Right ventricle myocardium superior (tissue), 1 donor: Measurements from ENCODE around the gene LRP5. TPM values are rescaled to one million over a fixed set of nuclear protein-coding genes. Genes with fewer than 3 reads are reported as not detected.
A peak's percentile ranks its signal among the peaks of the same experiment; 100 is the strongest.
"Not testable (repeated sequence)": the region's sequence is repeated elsewhere in the genome, so short reads cannot be mapped to it uniquely, and the experiment has no call there.

Experiments used
- ATAC-seq: fragments of 200-7000 bp; cut with Tn5 transposase; one replicate; pipeline ENCODE4 v1.9.1; 2020; ENCODE audit warnings: mild to moderate bottlenecking; ENCODE audit not compliant: poor library complexity
- DNase-seq: peaks from one replicate; pipeline ENCODE4 v3.0.0-alpha.2; 2020
- intact Hi-C: fragments of 100-400 bp; cut with DNase I; formaldehyde crosslinking; loops from one replicate; pipeline ENCODE4 v1.11.2; 2022
- total RNA-seq: library from RNA; stranded (reverse); fragmentation: NEBNext Ultra II Directional; extraction: Animal tissue kit (Norgen Biotek cat#: 25700); gene quantifications from one replicate; pipeline ENCODE4 v1.2.1, GENCODE V29; 2021
- donor health status: DM: no; HTN: yes; CAD: no; lungs with severe emphysema.

LRP5 gene
- total RNA-seq, 1 donor from 2014 or later, result 49.8 TPM

DNA sequence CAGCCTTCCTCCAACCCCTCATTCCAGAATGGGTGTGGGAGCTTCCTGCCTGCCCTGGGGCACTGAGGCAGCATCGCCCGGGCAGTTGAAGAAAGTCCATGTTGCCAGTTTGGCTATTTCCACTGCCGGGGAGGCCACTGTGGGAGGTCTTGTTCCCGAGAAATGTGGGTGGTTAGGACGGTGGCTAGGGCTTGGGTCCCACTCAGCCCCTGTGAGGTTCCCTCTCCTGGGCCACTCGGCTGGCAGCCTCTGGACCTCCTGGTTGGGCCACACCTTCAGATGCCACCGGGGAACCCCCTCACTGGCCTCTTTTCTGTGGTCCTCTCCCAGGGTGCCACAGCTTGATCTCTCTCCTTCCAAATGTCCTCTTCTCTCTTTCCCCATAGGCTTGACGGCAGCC, 143.1 kb downstream of the LRP5 start:
- intact Hi-C loops, result no loop called here
- DNase-seq (no peak), ATAC-seq (no peak)

DNA sequence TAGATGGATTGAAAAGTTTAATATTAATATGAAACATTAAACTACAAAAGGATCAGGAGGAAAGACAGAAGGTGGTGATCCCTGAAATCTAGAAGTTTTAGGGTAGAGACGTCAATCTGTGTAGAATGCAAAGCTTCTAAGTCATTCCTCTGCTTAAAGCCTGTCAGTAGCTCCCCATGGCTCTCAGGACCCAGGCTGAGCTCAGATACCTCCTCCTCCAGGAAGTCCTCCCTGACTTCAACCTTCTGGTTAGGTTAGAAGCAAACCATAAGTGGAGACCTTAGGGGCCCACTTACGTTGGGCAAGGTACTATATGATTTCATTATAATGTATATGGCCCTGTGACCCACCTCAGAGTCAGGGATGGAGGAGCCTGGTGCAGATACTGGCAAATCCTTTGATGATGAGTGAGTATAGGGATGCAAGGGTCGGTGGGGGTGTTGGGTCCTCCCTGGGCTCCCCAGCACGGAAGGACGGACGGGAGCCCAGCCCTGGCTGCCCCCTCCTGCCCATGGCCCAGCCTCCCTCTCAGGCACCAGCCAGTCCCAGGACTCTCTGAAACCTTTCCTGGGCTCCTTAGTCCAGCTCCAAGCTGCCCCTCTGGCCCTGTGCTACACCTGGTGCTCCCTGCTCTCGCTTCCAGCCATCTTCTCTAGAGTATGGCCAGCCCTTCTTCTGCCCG, 145.0 kb downstream of the LRP5 start:
- no peak for DNase-seq
- intact Hi-C loops, result no loop called here
- ATAC-seq, result no peak

DNA sequence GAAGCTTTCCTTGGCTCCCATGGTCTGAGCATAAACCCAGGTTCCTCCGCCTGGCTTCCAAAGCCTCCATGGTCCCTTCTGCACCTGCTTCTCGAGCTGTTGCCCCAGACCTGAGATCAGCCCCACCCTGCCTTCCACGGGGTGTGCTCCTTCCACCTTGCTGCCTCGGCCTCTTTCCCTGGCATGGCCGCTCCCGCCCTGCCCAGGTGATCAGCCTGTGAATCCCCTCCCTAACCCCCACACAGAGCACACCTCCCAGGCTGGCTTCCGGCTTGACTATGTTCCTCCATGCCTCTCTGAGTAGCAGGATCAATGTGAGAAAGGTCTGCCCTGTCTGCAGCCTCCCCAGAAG, 145.5 kb downstream of the LRP5 start:
- intact Hi-C loops, result no loop called here
- ATAC-seq, result no peak

DNA sequence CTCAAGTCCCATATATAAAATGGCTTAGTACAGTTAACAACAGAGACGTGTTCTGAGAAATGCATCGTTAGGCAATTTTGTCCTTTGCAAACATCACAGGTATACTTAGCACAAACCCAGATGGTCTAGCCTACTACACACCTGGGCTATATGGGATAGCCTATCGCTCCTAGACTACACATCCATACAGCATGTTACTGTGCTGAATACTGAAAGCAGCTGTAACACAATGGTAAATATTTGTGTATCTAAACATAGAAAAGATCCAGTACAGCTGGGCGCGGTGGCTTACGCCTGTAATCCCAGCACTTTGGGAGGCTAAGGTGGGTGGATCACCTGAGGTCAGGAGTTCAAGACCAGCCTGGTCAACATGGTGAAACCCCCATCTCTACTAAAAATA, 145.9 kb downstream of the LRP5 start:
- intact Hi-C loops, DNase-seq, ATAC-seq: not testable (repeated sequence)

More for the DNA sequence above, 145.5 kb downstream of the LRP5 start:
- DNase-seq, result no peak

DNA sequence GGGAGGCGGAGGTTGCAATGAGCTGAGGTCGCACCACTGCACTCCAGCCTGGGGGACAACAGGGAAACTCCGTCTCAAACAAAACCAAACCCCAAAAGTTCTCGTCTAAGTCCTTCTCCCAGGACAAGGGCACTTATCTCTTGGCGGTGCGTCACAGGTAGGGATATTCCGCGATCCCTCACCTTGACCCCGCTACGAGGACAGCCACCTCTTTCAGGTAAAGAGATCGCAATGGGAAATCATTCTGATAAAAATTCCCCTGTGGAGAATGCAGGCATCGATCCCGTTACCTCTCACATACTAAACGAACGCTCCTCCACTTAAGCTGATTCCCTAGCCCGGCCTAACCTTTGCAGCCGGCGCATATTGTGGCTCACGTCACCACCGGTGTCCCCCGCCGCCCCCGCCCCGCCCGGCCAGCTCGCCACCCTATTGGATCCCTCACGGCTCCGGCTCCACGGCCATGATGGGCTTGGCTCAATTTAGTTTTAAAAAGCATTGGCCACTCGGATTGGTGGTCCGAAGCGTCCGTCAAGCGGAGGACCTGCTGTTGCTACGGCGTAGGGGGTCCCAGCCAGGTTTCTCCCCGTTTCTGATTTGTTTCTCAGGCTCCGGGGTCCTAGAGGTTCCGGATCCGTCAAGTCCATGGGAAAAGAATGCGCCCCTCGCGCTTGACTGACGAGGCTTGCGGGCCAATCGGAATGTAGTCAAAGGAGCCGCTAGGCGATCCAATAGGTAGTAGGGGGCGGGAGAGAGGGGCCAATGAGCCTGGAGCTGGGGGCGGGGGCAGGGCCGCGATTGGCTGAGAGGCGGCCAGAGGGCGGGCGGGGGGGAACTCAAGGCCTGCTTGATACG, 147.7 kb downstream of the LRP5 start:
- intact Hi-C loops, result loop anchor here (10.0 kb wide), 2 partner anchors 75 to 125 kb away; no protein-coding TSS in a partner anchor
- ATAC-seq, result peak; percentile 93
- DNase-seq, result peak; percentile 97

DNA sequence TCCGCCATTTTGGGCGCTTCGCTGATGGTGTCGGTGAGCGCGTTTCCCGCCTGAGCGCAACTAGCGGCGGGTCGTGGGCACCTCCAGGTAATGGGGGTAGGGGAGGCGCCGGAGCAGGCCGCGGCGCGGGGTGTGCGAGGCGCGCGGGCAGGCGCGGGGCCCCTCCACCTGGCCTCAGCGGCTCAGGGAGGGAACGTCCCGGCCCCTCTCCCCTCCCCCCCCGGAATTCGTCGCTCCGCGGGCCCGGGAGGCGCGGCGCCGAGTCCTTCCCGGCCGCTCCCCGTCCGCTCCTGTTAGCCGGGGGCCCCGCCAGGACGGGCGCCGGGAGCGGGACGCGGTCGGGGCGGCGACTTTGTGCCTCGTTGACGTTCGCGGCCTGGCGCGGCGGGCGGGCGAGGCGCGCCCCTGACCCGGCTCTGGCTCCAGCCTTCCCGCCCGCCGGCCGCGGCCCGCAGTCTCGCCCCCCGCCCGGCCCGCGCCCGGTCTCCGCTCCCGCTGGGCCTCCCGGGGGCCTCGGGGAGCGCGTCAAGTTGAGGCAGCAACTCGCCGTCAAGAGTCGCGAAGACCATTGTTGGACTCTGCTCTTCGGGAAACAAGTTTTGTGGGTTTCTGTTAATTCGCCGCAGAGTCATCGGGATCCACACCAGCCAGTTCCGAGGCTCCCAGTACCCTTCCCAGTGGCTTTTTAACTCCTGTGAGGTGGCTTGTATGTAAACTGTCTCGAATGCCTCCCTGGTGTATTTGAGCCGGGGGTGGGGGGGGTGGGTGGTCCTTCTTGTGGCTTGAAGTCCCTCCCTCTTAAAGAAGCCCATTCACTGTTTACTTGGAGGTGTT, 148.6 kb downstream of the LRP5 start, which contains the start of gene PPP6R3:
Gene PPP6R3, plus strand, starts transcription at position 12 of the 834 bp plus-strand sequence. CDS start 76,913 bp downstream, outside the sequence.
- no peak for DNase-seq
- peak; percentile 60 for ATAC-seq
- intact Hi-C loops, result loop anchor here (10.0 kb wide), 2 partner anchors 74 to 124 kb away; no protein-coding TSS in a partner anchor

DNA sequence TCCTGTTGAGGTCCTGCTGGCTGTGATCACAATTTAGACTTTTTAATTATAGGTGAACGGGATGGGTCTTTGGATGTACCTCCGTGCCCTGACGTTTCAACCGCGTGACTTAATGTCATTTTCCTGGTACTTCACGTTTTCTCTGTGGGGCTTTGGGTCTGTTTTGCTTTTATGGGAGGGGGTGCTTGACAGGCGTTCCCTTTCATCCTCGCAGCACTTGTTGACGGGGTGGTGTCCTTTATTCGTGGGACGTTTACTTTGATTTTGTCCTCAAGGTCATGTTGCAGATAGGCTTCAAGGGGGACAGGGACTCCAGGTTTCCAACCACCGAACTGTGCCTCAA, 149.2 kb downstream of the LRP5 start:
- DNase-seq, result no peak

DNA sequence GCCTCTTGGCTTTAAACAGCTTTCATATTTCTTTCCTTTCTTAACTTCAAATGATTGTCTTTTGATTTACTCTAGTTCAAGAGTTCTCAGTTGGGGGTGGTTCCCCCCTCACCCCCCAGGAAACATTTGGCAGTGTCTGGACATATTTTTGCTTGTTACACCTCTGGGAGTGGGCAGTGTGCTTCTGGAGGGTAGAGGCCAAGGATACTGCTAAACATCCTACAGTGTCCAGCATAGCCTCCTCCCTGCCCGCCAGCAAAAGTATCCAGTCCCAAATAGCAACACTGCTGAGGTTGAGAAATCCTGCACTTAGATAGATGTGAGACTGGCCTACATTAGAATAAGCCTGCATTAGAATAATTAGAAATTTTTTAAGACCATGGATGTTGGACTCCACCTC, 151.3 kb downstream of the LRP5 start:
- intact Hi-C loops, result loop anchor here (10.0 kb wide), 2 partner anchors 71 to 121 kb away; no protein-coding TSS in a partner anchor
- DNase-seq, result no peak

More for the DNA sequence above, 149.2 kb downstream of the LRP5 start:
- ATAC-seq, result no peak
- intact Hi-C loops, result loop anchor here (10.0 kb wide), 2 partner anchors 73 to 123 kb away; no protein-coding TSS in a partner anchor

DNA sequence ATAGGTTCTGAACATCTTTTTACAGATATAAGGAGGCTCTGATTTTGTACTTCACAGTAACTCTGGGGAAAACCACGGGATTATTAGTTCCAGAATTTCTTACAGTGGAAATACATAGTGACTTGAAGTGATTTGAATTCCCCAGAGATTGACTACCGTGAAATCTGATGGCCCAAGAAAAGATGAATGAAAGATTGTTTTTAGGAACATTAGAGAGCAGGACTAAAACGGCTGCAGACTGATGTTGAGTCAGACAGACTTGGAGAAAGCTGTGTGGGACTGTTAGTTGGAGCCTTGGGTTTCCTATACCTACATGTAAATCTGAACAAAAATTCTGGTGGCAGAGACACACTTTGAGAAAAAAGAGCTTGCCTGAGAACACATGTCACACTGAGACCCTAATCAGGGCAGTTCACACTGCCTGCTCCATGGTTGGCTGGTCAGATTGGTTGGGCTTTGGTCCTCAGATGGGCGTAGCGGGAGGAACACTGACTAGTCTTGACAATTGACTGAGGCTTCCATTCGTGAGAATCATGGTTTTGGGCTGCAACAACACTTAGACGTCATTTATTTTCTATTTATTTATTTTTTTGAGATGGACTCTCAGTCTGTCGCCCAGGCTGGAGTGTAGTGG, 154.9 kb downstream of the LRP5 start:
- no peak for ATAC-seq
- DNase-seq, result no peak
- intact Hi-C loops, result loop anchor here (10.0 kb wide), 2 partner anchors 67 to 117 kb away; no protein-coding TSS in a partner anchor

More for the DNA sequence above, 151.3 kb downstream of the LRP5 start:
- ATAC-seq, result no peak

DNA sequence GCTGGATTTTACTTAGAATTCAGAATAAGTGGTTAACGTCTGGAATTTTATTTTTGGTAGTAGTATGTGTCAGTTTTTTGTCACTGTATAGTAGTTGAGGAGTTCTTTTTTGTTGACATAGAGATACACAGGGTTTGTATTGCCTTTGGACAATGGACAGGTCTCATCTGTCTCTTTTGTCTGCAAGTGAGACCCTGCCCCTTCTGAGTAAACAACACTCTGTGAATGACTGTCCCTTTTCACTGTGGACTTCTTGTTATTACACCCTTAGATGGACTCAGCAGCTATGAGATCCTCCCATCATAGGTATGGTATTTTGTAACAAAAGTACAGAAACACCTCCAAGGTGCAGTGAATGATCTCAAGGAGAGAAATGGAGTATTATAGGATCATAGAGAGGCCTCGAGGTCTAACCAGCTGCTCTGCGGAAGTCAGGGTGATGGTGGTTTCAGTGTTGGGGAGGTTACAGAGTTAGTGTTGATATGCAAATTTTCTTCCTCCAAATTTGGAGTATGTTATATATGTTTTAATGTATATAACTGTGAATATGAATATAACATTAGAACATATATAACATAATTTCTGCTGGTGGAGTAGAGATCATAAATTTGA, 155.9 kb downstream of the LRP5 start:
- ATAC-seq (no peak), DNase-seq (no peak)
- intact Hi-C loops, result loop anchor here (10.0 kb wide), 2 partner anchors 66 to 116 kb away; no protein-coding TSS in a partner anchor

DNA sequence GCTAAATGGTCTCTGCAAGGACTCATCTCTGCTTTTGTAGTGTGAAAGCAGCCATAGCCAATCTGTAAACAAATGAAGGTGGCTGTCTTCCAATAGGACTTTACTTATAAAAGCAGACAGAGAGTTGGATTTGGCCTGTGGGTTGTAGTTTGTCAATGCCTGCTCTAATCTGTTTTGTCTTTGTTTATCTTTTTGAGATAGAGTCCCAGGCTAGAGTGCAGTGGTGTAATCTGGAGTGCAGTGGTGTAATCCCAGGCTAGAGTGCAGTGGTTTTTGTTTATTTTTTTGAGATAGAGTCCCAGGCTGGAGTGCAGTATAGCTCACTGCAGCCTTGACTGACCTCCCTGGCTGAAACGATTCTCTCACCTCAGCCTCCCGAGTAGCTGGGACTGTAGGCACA, 156.7 kb downstream of the LRP5 start:
- ATAC-seq, result peak; percentile 16
- DNase-seq, result no peak
- intact Hi-C loops, result loop anchor here (10.0 kb wide), 2 partner anchors 66 to 116 kb away; no protein-coding TSS in a partner anchor

DNA sequence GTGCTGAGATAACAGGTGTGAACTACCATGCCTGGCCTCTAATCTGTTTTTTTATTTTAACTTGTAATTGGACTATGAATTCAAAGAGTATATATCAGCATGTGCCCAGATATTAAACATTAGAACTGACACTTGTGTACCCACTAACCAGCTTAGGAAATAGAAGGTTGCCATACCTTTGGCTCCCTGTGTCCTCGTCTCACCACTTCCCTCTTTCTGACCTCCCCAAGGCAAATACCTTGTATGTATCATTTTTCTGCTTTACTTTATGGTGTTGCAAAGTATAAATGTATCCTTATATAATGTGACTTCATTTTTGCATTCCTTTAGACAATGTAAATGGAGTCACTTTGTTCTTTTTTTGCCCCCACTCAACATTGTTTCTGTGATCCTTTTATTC, 157.3 kb downstream of the LRP5 start:
- ATAC-seq (no peak), DNase-seq (no peak)
- intact Hi-C loops, result loop anchor here (10.0 kb wide), 2 partner anchors 65 to 115 kb away; no protein-coding TSS in a partner anchor

DNA sequence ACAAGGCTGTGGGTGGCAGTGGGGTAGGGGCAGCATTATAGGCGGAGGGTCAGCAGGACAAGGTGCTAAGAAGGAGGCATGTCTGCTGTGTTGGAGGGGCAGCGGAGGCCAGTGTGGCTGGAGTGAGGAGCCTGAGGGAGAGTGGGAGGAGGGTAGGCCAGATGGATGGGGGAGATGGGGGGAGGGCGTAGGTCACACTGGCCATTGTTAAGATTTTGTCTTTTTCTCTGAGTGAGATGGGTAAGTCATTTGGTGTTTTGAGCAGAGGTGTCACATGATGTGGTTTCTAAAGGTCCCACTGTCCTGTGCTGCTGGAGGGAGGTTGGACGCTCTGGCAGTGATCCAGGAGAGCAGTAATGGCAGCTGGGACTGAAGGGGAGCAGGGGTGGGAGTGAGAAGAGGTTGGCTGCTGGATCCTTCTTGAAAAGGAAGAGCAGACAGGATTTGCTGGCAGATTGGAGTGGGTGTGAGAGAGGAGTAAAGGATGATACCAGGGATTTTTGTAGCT, 158.0 kb downstream of the LRP5 start:
- no peak for DNase-seq

DNA sequence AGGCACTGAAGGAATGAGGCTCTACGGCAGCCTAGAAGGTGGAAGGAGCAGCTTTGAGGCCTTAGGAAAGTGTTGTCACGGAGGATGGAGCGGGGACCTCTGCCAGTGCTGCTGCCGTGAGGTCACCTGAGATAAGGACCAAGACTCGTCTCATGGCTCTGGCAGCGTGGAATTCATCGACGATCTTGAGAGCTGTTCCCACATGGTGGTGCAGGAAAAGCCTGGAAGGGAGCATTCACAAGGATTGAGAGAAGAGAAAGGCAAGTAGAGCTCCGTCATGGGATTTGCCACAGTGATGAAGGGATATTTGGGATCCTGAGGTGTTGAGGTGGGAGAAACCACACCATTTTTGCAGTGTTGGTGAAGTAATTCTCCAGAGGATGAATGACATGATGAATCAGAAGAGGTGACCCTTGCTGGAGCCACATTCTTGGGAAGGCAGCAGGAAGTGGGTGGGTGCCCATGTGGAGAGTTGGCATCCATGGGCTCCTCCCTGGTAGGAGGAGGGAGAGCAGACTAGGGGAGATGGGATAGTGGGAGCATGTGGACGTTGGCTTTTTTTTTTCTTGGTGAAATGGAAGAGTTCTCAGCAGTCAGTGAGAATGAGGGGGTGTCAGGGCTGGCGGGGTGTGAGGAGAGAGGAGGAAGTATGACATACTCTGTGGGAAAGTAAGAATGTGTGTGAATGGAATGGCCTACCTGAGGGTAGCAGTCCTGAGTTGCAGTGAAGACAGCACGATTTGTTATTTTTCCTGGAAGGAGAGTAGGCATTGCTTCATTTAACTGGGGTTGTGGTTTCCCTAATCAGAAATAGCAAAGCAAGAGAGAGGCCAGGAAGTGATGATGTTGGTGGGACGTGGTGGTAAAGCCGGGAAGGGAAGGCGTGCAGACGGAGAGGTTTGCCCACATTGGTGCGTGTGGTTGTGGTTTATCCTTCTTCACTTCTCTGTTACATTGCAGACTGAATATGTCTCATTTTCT, 159.3 kb downstream of the LRP5 start:
- intact Hi-C loops, result no loop called here
- DNase-seq (no peak), ATAC-seq (no peak)

More for the DNA sequence above, 158.0 kb downstream of the LRP5 start:
- intact Hi-C loops, result no loop called here
- ATAC-seq, result peak; percentile 40

DNA sequence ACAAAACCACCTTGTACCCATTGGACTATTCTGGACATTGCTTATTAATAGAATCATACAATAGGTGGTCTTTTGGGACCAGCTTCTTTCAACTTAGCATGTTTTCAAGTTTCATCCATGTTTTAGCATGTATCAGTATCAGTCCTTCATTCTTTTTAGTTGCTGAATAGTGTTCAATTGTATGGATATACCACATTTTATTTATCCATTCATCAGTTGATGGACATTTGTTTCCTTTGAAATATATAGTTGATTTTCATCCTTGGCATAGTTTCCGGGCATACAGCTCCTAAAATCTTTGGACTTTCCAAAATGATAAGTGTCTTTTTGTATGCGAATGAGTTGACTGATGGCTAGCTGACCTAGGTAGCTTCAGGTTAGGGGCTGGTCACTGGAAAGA, 160.4 kb downstream of the LRP5 start:
- DNase-seq (no peak), ATAC-seq (no peak)
- intact Hi-C loops, result no loop called here

DNA sequence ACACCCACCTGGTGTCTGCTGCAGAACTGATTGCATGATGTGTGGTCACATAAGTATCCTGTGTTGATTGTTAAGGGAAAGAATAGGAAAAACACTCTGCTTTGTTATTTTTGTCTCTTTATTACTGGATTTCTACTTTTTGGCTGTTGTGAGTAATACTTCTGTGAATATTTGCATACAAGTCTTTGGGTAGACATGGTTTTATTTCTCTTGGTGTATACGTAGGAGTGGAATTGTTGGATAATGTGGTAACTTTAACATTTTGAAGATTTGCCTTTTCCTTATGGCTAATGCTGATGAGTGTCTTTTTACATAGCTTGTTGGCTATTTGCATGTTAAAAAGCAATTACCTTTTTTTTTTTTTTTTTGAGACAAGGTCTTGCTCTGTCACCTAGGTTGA, 161.3 kb downstream of the LRP5 start:
- intact Hi-C loops, result no loop called here
- ATAC-seq, result no peak
- DNase-seq, result no peak
